Measurements from ENCODE around the gene CD82.

- TF ChIP-seq CTCF (IDR thresholded peaks at IDR 0.05) (no peak), EZH2 (IDR thresholded peaks at IDR 0.05; ENCODE audit: borderline replicate concordance, insufficient read depth, low read depth, low read length, poor library complexity, severe bottlenecking) (no peak)
Measured at GRCh38 chr11:44605068-44605708, 39.7 kb downstream of the CD82 start.
